ENCODE results near the gene SLC18B1.

The SLC18B1 gene

DNA sequence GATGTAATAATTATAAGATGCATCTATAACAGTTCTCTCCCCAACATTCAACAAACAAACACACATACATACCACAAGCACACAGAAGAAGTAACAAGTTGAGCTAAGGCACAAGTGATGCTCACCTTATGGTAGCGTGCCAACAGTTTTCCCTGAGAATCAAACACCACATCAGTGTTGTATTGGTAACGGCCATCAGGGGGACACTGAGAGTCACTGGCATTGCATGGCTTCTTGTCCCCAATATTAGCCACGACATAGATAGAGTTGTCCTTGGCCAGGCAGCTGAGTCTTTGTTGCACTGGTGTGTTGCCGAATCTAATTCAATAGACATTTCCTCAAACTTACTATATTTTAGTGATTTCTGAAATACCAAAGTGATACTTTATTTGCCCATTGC lies 69.8 kb downstream of the SLC18B1 start:
- Histone ChIP-seq H3K23ac (ENCODE audit: low read length) (no peak overlapping the region), H3K79me1 (ENCODE audit: low read length) (no peaks in the 10 kb centered on the region), H2AFZ (ENCODE audit: insufficient read depth, low read length, poor library complexity) (no peak overlapping the region), H3K4ac (ENCODE audit: low read depth, low read length) (no peak overlapping the region), H2BK12ac (ENCODE audit: low read length) (no peak overlapping the region), H2AK5ac (ENCODE audit: low read length) (no peak overlapping the region), H4K8ac (ENCODE audit: low read depth, low read length) (no peak overlapping the region), H4K91ac (ENCODE audit: low read depth, low read length) (no peak overlapping the region), H3K36me3 (ENCODE audit: control insufficient read depth in 1 of 2, insufficient read depth in 2 of 2, low read length in 2 of 2) (no peaks in the 10 kb centered on the region), H3K27me3 (ENCODE audit: insufficient read depth, low read length) (no peaks in the 10 kb centered on the region), H3K27ac (ENCODE audit: low read depth, low read length) (no peak overlapping the region), H2BK120ac (ENCODE audit: insufficient read depth, low read length, poor library complexity) (no peak overlapping the region), H2BK5ac (ENCODE audit: low read depth, low read length, poor library complexity) (no peak overlapping the region), H3K9ac (ENCODE audit: low read length) (no peak overlapping the region), H3K4me1 (ENCODE audit: control insufficient read depth in 1 of 2, insufficient read depth in 2 of 2, low read length in 2 of 2) (no peaks in the 10 kb centered on the region), H4K12ac (ENCODE audit: low read depth, low read length) (no peak overlapping the region), H3K79me2 (ENCODE audit: control insufficient read depth, insufficient read depth, low read length, poor library complexity) (no peaks in the 10 kb centered on the region), H3K4me3 (ENCODE audit: low read depth, low read length) (no peak overlapping the region), H3K18ac (ENCODE audit: low read length) (no peak overlapping the region), H3K4me2 (ENCODE audit: low read length) (no peak overlapping the region), H3K14ac (ENCODE audit: low read length) (no peak overlapping the region), H3K9me3 (ENCODE audit: insufficient read depth, low read depth, low read length) (peaks cover 2% of the 10 kb centered on the region)
- no CpG with 5 or more reads among the region's 4 CpGs for WGBS (ENCODE audit: extremely low coverage, insufficient coverage, insufficient read length)
- DNase-seq, result no peak

DNA sequence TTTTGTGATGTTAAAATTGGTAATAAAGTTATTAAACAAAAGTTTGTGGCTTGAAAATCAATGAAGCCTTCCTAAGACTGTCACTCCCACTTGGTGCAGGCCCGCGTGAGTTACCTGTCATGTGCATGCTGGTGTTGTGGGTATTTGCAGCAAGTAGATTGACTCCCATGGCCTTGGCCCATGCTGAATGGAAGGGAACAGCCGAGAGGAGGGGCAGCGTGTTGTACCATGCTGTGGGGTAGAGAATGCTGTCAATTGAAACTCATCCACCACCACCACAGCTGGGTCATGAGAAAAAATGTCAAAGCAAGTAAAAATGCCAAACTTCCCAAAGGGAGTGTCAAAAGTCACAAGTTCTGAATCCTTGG lies 71.8 kb downstream of the SLC18B1 start:
- Histone ChIP-seq H3K4me3 (ENCODE audit: low read depth, low read length) (no peak overlapping the region), H4K91ac (ENCODE audit: low read depth, low read length) (no peak overlapping the region), H3K4ac (ENCODE audit: low read depth, low read length) (no peak overlapping the region), H3K79me1 (ENCODE audit: low read length) (no peaks in the 10 kb centered on the region), H2BK12ac (ENCODE audit: low read length) (no peak overlapping the region), H4K8ac (ENCODE audit: low read depth, low read length) (no peak overlapping the region), H2BK5ac (ENCODE audit: low read depth, low read length, poor library complexity) (no peak overlapping the region), H3K27ac (ENCODE audit: low read depth, low read length) (no peak overlapping the region), H3K9me3 (ENCODE audit: insufficient read depth, low read depth, low read length) (peaks cover 2% of the 10 kb centered on the region), H3K79me2 (ENCODE audit: control insufficient read depth, insufficient read depth, low read length, poor library complexity) (no peaks in the 10 kb centered on the region), H3K18ac (ENCODE audit: low read length) (no peak overlapping the region), H2BK120ac (ENCODE audit: insufficient read depth, low read length, poor library complexity) (no peak overlapping the region), H3K9ac (ENCODE audit: low read length) (no peak overlapping the region), H2AK5ac (ENCODE audit: low read length) (no peak overlapping the region), H3K4me1 (ENCODE audit: control insufficient read depth in 1 of 2, insufficient read depth in 2 of 2, low read length in 2 of 2) (no peaks in the 10 kb centered on the region), H2AFZ (ENCODE audit: insufficient read depth, low read length, poor library complexity) (no peak overlapping the region), H3K4me2 (ENCODE audit: low read length) (no peak overlapping the region), H3K14ac (ENCODE audit: low read length) (no peak overlapping the region), H4K12ac (ENCODE audit: low read depth, low read length) (no peak overlapping the region), H3K36me3 (ENCODE audit: control insufficient read depth in 1 of 2, insufficient read depth in 2 of 2, low read length in 2 of 2) (no peaks in the 10 kb centered on the region), H3K23ac (ENCODE audit: low read length) (no peak overlapping the region), H3K27me3 (ENCODE audit: insufficient read depth, low read length) (no peaks in the 10 kb centered on the region)
- DNase-seq, result no peak
- no CpG with 5 or more reads among the region's 4 CpGs for WGBS (ENCODE audit: extremely low coverage, insufficient coverage, insufficient read length)

DNA sequence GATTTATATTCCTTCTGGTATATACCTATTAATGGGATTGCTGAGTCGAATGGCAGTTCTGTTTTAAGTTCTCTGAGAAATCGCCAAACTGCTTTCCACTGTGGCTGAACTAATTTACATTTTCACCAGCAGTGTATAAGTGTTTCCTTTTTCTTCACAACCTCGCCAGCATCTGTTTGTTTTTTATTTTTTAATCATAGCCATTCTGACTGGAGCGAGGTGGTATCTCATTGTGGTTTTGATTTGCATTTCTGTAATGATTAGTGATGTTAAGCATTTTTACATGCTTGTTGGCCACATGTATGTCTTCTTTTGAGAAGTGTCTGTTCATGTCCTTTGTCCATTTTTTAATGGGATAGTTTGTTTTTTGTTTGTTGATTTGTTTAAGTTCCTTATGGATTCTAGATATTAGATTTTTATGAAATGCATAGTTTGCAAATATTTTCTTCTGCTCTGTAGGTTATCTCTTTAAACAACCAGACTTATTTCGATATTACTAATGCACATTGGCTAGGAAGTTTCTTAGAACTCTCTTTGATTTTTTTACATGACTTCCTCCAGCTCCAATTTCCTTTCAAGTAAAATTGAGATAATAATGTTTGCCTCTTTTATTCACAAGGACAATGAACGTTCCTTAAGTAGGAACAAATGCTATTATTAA lies 72.4 kb downstream of the SLC18B1 start:
- H2BK120ac ChIP-seq (ENCODE audit: insufficient read depth, low read length, poor library complexity), result no peak overlapping the region
- no peak overlapping the region for H3K4ac ChIP-seq (ENCODE audit: low read depth, low read length)
- H2AK5ac ChIP-seq (ENCODE audit: low read length), result no peak overlapping the region
- no peak overlapping the region for H2BK5ac ChIP-seq (ENCODE audit: low read depth, low read length, poor library complexity)
- no peak overlapping the region for H4K8ac ChIP-seq (ENCODE audit: low read depth, low read length)
- H3K23ac ChIP-seq (ENCODE audit: low read length), result no peak overlapping the region
- no peak overlapping the region for H4K91ac ChIP-seq (ENCODE audit: low read depth, low read length)
- no peaks in the 10 kb centered on the region for H3K79me1 ChIP-seq (ENCODE audit: low read length)
- no peak overlapping the region for H4K12ac ChIP-seq (ENCODE audit: low read depth, low read length)
- no CpG with 5 or more reads among the region's 6 CpGs for WGBS (ENCODE audit: extremely low coverage, insufficient coverage, insufficient read length)
- no peak overlapping the region for H2AFZ ChIP-seq (ENCODE audit: insufficient read depth, low read length, poor library complexity)
- H3K9ac ChIP-seq (ENCODE audit: low read length), result no peak overlapping the region
- H3K27me3 ChIP-seq (ENCODE audit: insufficient read depth, low read length), result no peaks in the 10 kb centered on the region
- DNase-seq, result no peak
- no peaks in the 10 kb centered on the region for H3K79me2 ChIP-seq (ENCODE audit: control insufficient read depth, insufficient read depth, low read length, poor library complexity)
- H3K27ac ChIP-seq (ENCODE audit: low read depth, low read length), result no peak overlapping the region
- H3K4me2 ChIP-seq (ENCODE audit: low read length), result no peak overlapping the region
- H3K14ac ChIP-seq (ENCODE audit: low read length), result no peak overlapping the region
- no peak overlapping the region for H3K4me3 ChIP-seq (ENCODE audit: low read depth, low read length)
- no peak overlapping the region for H2BK12ac ChIP-seq (ENCODE audit: low read length)
- peaks cover 2% of the 10 kb centered on the region for H3K9me3 ChIP-seq (ENCODE audit: insufficient read depth, low read depth, low read length)
- no peak overlapping the region for H3K18ac ChIP-seq (ENCODE audit: low read length)
- H3K36me3 ChIP-seq (ENCODE audit: control insufficient read depth in 1 of 2, insufficient read depth in 2 of 2, low read length in 2 of 2), result no peaks in the 10 kb centered on the region
- H3K4me1 ChIP-seq (ENCODE audit: control insufficient read depth in 1 of 2, insufficient read depth in 2 of 2, low read length in 2 of 2), result no peaks in the 10 kb centered on the region

DNA sequence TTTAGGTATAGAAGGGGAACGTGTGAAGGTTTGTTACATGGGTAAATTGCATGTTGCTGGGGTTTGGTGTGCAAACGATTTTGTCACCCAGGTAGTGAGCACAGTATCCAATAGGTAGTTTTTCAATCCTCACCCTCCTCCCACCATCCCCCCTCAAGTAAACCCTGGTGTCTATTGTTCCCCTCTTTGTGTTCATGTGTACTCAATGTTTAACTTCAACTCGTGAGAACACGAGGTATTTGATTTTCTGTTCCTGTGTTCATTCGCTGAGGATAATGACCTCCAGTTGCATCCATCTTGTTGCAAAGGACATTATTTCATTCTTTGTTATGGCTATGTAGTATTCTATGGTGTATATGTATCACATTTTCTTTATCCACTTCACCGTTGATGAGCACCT lies 73.0 kb downstream of the SLC18B1 start:
- WGBS (ENCODE audit: extremely low coverage, insufficient coverage, insufficient read length), result no CpG with 5 or more reads among the region's 6 CpGs
- no peak overlapping the region for H2BK5ac ChIP-seq (ENCODE audit: low read depth, low read length, poor library complexity)
- H3K4ac ChIP-seq (ENCODE audit: low read depth, low read length), result no peak overlapping the region
- H3K4me2 ChIP-seq (ENCODE audit: low read length), result no peak overlapping the region
- H3K9ac ChIP-seq (ENCODE audit: low read length), result no peak overlapping the region
- H4K12ac ChIP-seq (ENCODE audit: low read depth, low read length), result no peak overlapping the region
- no peaks in the 10 kb centered on the region for H3K79me2 ChIP-seq (ENCODE audit: control insufficient read depth, insufficient read depth, low read length, poor library complexity)
- no peak overlapping the region for H4K8ac ChIP-seq (ENCODE audit: low read depth, low read length)
- no peak overlapping the region for H3K18ac ChIP-seq (ENCODE audit: low read length)
- H4K91ac ChIP-seq (ENCODE audit: low read depth, low read length), result no peak overlapping the region
- peaks cover 2% of the 10 kb centered on the region for H3K9me3 ChIP-seq (ENCODE audit: insufficient read depth, low read depth, low read length)
- H3K36me3 ChIP-seq (ENCODE audit: control insufficient read depth in 1 of 2, insufficient read depth in 2 of 2, low read length in 2 of 2), result no peaks in the 10 kb centered on the region
- no peak overlapping the region for H3K4me3 ChIP-seq (ENCODE audit: low read depth, low read length)
- no peak overlapping the region for H2BK120ac ChIP-seq (ENCODE audit: insufficient read depth, low read length, poor library complexity)
- H3K14ac ChIP-seq (ENCODE audit: low read length), result no peak overlapping the region
- H2BK12ac ChIP-seq (ENCODE audit: low read length), result no peak overlapping the region
- H3K4me1 ChIP-seq (ENCODE audit: control insufficient read depth in 1 of 2, insufficient read depth in 2 of 2, low read length in 2 of 2), result no peaks in the 10 kb centered on the region
- H2AK5ac ChIP-seq (ENCODE audit: low read length), result no peak overlapping the region
- no peak overlapping the region for H2AFZ ChIP-seq (ENCODE audit: insufficient read depth, low read length, poor library complexity)
- no peak overlapping the region for H3K23ac ChIP-seq (ENCODE audit: low read length)
- no peaks in the 10 kb centered on the region for H3K27me3 ChIP-seq (ENCODE audit: insufficient read depth, low read length)
- H3K79me1 ChIP-seq (ENCODE audit: low read length), result no peaks in the 10 kb centered on the region
- no peak overlapping the region for H3K27ac ChIP-seq (ENCODE audit: low read depth, low read length)
- no peak for DNase-seq

Measured in trophoblast cell (in vitro differentiated cells and primary cell).